ENCODE results near the gene PRSS23.

DNA sequence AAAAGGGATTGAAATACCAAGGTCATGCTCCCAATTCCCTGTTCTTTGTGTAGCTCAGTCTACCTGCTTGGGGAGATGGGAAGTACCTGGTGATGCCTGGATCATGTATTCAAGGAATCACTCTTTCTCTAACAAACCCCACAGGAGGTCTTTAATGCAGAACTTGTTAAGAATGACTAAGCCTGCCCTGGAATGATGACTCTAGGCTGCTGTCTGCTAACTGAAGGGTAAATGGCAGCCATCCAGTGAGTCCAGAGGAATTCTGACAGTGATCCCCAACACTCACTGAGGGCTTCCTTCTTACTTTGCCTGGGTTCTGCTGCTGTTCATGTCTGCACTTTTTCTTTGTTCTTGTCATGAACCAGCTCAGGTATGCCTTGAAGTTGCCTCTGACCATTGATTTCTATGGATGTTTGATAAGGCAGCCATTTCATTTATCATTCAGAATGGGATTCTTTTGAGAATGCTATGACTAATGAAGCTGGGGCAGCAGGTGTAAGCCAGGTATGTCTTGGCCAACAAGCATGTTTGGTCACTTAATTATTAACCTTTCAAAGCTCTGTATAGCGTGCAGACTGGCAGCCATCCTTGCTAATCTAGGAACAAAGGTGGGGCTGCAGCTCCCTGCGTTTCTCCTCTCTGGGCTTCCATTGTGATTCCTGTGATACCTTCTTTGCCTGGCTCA, 11.4 kb downstream of the PRSS23 start:
- no peak for TF ChIP-seq EP300 (IDR thresholded peaks at IDR 0.05)
- TF ChIP-seq, protein P1, sequence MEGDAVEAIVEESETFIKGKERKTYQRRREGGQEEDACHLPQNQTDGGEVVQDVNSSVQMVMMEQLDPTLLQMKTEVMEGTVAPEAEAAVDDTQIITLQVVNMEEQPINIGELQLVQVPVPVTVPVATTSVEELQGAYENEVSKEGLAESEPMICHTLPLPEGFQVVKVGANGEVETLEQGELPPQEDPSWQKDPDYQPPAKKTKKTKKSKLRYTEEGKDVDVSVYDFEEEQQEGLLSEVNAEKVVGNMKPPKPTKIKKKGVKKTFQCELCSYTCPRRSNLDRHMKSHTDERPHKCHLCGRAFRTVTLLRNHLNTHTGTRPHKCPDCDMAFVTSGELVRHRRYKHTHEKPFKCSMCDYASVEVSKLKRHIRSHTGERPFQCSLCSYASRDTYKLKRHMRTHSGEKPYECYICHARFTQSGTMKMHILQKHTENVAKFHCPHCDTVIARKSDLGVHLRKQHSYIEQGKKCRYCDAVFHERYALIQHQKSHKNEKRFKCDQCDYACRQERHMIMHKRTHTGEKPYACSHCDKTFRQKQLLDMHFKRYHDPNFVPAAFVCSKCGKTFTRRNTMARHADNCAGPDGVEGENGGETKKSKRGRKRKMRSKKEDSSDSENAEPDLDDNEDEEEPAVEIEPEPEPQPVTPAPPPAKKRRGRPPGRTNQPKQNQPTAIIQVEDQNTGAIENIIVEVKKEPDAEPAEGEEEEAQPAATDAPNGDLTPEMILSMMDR (IDR thresholded peaks at IDR 0.05): no peak

Measured in suprapubic skin (tissue), 3 donors.